B cell (primary cell): ENCODE measurements around the gene NPRL2. TPM values are rescaled to one million over a fixed set of nuclear protein-coding genes. Genes with fewer than 3 reads are reported as not detected.

Experiments used
- ATAC-seq: fragments of 200-7000 bp; cut with Tn5 transposase; one replicate; pipeline ENCODE4 v1.10.0; 2021; ENCODE audit warnings: low read depth, mild to moderate bottlenecking, moderate number of reproducible peaks, moderate library complexity
- CTCF ChIA-PET: fragments of 350-600 bp; sonication (Branson Sonifier 250); formaldehyde crosslinking; loops from one replicate; lab custom pipeline; 2021; ENCODE audit warnings: antibody characterized with exemption, inconsistent platforms; lab: Charles Lee
- POLR2A ChIA-PET: fragments of 350-600 bp; sonication (Branson Sonifier 250); formaldehyde crosslinking; loops from one replicate; lab custom pipeline; 2021; ENCODE audit warnings: antibody characterized with exemption; lab: Charles Lee
- DNase-seq: peaks from one replicate; pipeline ENCODE4 v3.0.0; 2013
- H2AFZ ChIP-seq: 2 replicates; pipeline ENCODE4 v1.6.1; 2012; ENCODE audit warnings: mild to moderate bottlenecking, low read depth, low read length; ENCODE audit not compliant: insufficient read depth, poor library complexity, severe bottlenecking
- H3K27ac ChIP-seq, 2 donors: 1 replicate in 1 of 2; 2 replicates in 1 of 2; pipeline ENCODE4 v1.5.1; 2012 to 2013; ENCODE audit warnings: low read length in 2 of 2, mild to moderate bottlenecking in 2 of 2, moderate library complexity in 1 of 2
- H3K27me3 ChIP-seq, 4 experiments: fragments of 200-600 bp in 1 of 4; sonication (generic) in 1 of 4; replicated peaks in 1 of 4; 1 replicate in 2 of 4; 2 replicates in 2 of 4; pipeline versions ENCODE4 v1.6.1 to v1.7.0; 2013 to 2016; ENCODE audit warnings: low read length in 3 of 4, mild to moderate bottlenecking in 2 of 4, mixed read lengths in 1 of 4, moderate library complexity in 1 of 4; ENCODE audit not compliant: insufficient read depth in 4 of 4, control insufficient read depth in 3 of 4; ENCODE audit errors: control extremely low read depth in 1 of 4
- H3K36me3 ChIP-seq, 2 experiments: replicated peaks in 1 of 2; 1 replicate in 1 of 2; 2 replicates in 1 of 2; pipeline versions ENCODE4 v1.6.1 to v1.7.1; 2013; ENCODE audit warnings: low read length in 1 of 2; ENCODE audit not compliant: insufficient read depth in 2 of 2, control insufficient read depth in 1 of 2; ENCODE audit errors: control extremely low read depth in 1 of 2, extremely low read depth in 1 of 2
- H3K4me1 ChIP-seq, 2 donors: fragments of 200-600 bp in 1 of 2; sonication (generic) in 1 of 2; 1 replicate in 1 of 2; 2 replicates in 1 of 2; pipeline versions ENCODE4 v1.5.1 to v1.6.1; 2013 to 2017; ENCODE audit warnings: low read length in 2 of 2; ENCODE audit not compliant: control insufficient read depth in 2 of 2, insufficient read depth in 2 of 2
- H3K4me2 ChIP-seq: replicated peaks from 2 replicates; pipeline ENCODE3; 2012; ENCODE audit warnings: mild to moderate bottlenecking, low read depth, low read length; ENCODE audit not compliant: poor library complexity, severe bottlenecking
- H3K4me3 ChIP-seq, 5 experiments: fragments of 200-600 bp in 1 of 5; sonication (generic) in 1 of 5; 1 replicate in 3 of 5; 2 replicates in 2 of 5; pipeline versions ENCODE4 v1.5.1 to v1.7.0; 2011 to 2016; ENCODE audit warnings: low read length in 4 of 5, mild to moderate bottlenecking in 4 of 5, low read depth in 2 of 5, control low read depth in 1 of 5, moderate library complexity in 1 of 5; ENCODE audit not compliant: insufficient read depth in 1 of 5; ENCODE audit errors: control extremely low read depth in 1 of 5, extremely low read depth in 1 of 5
- H3K79me2 ChIP-seq: fragments of 200-600 bp; sonication (generic); one replicate; pipeline ENCODE4 v1.6.0; 2016; ENCODE audit warnings: low read length; ENCODE audit not compliant: control insufficient read depth, insufficient read depth
- H3K9ac ChIP-seq: fragments of 200-600 bp; sonication (generic); 2 replicates; pipeline ENCODE4 v1.6.1; 2017; ENCODE audit warnings: mild to moderate bottlenecking, low read length, moderate library complexity
- H3K9me3 ChIP-seq, 3 donors: one replicate each; pipeline versions ENCODE4 v1.6.1 to v1.7.1; 2013; ENCODE audit warnings: low read length in 2 of 3; ENCODE audit not compliant: control insufficient read depth in 2 of 3, insufficient read depth in 1 of 3; ENCODE audit errors: control extremely low read depth in 1 of 3
- H4K20me1 ChIP-seq: 2 replicates; pipeline ENCODE4 v1.6.0; 2012; ENCODE audit warnings: mild to moderate bottlenecking, low read length; ENCODE audit not compliant: insufficient read depth, control insufficient read depth, poor library complexity, severe bottlenecking
- H3K27ac Mint-ChIP-seq: one replicate; pipeline ENCODE4 v1.8.0; 2021; ENCODE audit warnings: mixed read lengths
- H3K27me3 Mint-ChIP-seq: one replicate; pipeline ENCODE4 v1.8.0; 2021; ENCODE audit warnings: mixed read lengths
- H3K4me1 Mint-ChIP-seq: one replicate; pipeline ENCODE4 v1.8.0; 2021; ENCODE audit warnings: mixed read lengths
- H3K4me3 Mint-ChIP-seq: one replicate; pipeline ENCODE4 v1.8.0; 2021; ENCODE audit warnings: mixed read lengths
- H3K9me3 Mint-ChIP-seq: one replicate; pipeline ENCODE4 v1.8.0; 2022; ENCODE audit warnings: mixed read lengths; ENCODE audit not compliant: insufficient read depth
- EZH2 ChIP-seq: IDR thresholded peaks from 2 replicates; pipeline ENCODE4 v1.6.1; 2012; ENCODE audit warnings: borderline replicate concordance, low read depth, mild to moderate bottlenecking, moderate library complexity, low read length; ENCODE audit not compliant: insufficient read depth, poor library complexity, severe bottlenecking
- WGBS: methylation state at CpG from one replicate; pipeline ENCODE4 v1.1.5; 2013; ENCODE audit warnings: missing lambda C conversion rate; ENCODE audit not compliant: insufficient coverage; 5-methylcytosine and 5-hydroxymethylcytosine counted together
- intact Hi-C: fragments of 100-400 bp; cut with micrococcal nuclease; formaldehyde crosslinking; loops from one replicate; pipeline ENCODE4 v1.10.0; 2022
- polyA plus RNA-seq: library from polyadenylated mRNA; depleted of rRNA; stranded (reverse); fragments of >200 nt; gene quantifications from 2 replicates; pipeline ENCODE4 v1.2.3, GENCODE V29; 2012
- total RNA-seq, 2 donors: library from RNA; stranded (reverse); fragments of 120-200 nt in 1 of 2; gene quantifications; 1 replicate in 1 of 2; 2 replicates in 1 of 2; pipeline versions ENCODE4 v1.2.3 to v1.2.4, GENCODE V29; 2013 to 2022
- TF ChIP-seq, protein P1 (sequence below): fragments of 200-600 bp; IDR thresholded peaks from one replicate; pipeline ENCODE4 v1.8.0; 2022; ENCODE audit warnings: antibody characterized with exemption, mild to moderate bottlenecking

The NPRL2 gene
- total and polyA plus RNA-seq, 2 donors (not counting 1 experiment from before 2014, with no cell fraction given), result 31.3 to 64.6 TPM

DNA sequence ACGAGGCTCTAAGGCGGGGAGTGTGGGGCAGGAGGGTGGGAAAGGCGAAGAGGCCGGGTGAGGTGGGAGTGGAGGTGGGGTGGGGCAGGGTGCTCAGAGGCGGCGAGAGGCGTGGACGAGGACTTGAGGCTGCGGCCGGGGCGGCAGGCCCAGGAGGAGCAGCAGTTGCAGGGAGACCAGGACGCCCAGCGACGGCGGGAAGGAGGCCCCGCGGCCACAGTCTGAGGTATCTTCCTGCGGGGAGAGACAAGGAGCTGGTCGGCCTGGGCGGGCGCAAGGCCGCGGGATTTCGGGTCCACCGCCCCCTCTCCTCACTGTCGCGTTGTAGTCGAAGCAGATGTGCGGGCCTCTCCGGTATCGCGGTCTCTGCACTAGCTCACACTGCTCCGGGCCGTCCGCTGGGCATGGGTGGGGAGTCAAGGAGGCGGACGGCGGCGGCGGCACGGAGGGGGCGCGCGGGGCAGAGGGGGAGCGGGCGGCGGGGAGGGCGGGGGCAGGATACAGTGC lies 14.1 kb upstream of the NPRL2 start:
- no peak for DNase-seq
- Histone ChIP-seq H2AFZ (peak overlapping the region; percentile 91), H3K4me1 (peaks cover 13 to 25% of the 10 kb centered on the region in 2 donors), H3K9me3 (no peaks in the 10 kb centered on the region), H3K79me2 (no peaks in the 10 kb centered on the region), H3K9ac (peak overlapping the region; percentile 81), H3K36me3 (no peaks in the 10 kb centered on the region), H3K4me3 (peak overlapping the region in 4 of 5 experiments; percentile 78 to 84 (median 82)), H3K27ac (no peak overlapping the region), H4K20me1 (no peaks in the 10 kb centered on the region), H3K4me2 (peak overlapping the region; percentile 96), H3K27me3 (peaks cover 0 to 3% (median 0%) of the 10 kb centered on the region in 4 experiments)
- peaks cover 4% of the 10 kb centered on the region for H3K27me3 Mint-ChIP-seq
- no peaks in the 10 kb centered on the region for H3K9me3 Mint-ChIP-seq
- ChIA-PET CTCF (interaction anchor here (1.2 to 3.3 kb wide), 4 partner anchors 12 to 178 kb away, joined by 5 to 27 read pairs (median 6); partner anchors contain the start of genes CYB561D2 and NPRL2), POLR2A (interaction anchor here (0.6 to 2.8 kb wide), 7 partner anchors 14 to 1021 kb away, joined by 3 to 13 read pairs (median 6); partner anchors contain the start of genes CYB561D2, HEMK1, NPRL2 and RASSF1)
- intact Hi-C loops, result loop anchor here (1.0 to 2.0 kb wide), 4 partner anchors 14 to 253 kb away; partner anchors contain the start of genes CYB561D2, HEMK1, MAPKAPK3 and NPRL2
- peak; percentile 10 for ATAC-seq
- TF ChIP-seq EZH2, result no peak
- TF ChIP-seq, protein P1, sequence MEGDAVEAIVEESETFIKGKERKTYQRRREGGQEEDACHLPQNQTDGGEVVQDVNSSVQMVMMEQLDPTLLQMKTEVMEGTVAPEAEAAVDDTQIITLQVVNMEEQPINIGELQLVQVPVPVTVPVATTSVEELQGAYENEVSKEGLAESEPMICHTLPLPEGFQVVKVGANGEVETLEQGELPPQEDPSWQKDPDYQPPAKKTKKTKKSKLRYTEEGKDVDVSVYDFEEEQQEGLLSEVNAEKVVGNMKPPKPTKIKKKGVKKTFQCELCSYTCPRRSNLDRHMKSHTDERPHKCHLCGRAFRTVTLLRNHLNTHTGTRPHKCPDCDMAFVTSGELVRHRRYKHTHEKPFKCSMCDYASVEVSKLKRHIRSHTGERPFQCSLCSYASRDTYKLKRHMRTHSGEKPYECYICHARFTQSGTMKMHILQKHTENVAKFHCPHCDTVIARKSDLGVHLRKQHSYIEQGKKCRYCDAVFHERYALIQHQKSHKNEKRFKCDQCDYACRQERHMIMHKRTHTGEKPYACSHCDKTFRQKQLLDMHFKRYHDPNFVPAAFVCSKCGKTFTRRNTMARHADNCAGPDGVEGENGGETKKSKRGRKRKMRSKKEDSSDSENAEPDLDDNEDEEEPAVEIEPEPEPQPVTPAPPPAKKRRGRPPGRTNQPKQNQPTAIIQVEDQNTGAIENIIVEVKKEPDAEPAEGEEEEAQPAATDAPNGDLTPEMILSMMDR, result no peak
- peak overlapping the region; percentile 59 for H3K27ac Mint-ChIP-seq
- H3K4me3 Mint-ChIP-seq, result peak overlapping the region; percentile 91
- H3K4me1 Mint-ChIP-seq, result peaks cover 26% of the 10 kb centered on the region
- WGBS, result 17% methylated on average over 48 of the region's 48 CpGs

DNA sequence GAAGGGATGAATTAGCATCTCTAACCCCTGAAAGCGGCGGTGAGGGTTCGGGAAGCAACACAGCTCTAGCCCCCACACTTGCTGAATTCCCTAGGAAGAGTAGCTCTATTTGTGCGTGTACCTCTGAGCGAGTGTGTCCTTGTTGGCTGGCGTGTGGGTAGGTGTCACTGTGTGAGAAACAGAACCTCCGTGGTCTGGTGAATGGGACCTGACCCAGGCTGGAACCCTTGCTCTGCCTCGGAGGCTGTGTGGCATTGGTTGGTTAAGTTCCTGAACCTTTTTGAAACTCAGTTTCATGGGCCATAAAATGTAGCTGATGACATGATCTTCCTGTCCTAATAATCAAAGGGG lies 9.2 kb upstream of the NPRL2 start:
- peaks cover 44% of the 10 kb centered on the region for H4K20me1 ChIP-seq
- H3K79me2 ChIP-seq, result peaks cover 46% of the 10 kb centered on the region
- Mint-ChIP-seq H3K4me1 (peaks cover 52% of the 10 kb centered on the region), H3K27me3 (no peaks in the 10 kb centered on the region), H3K9me3 (no peaks in the 10 kb centered on the region), H3K4me3 (peak overlapping the region; percentile 99), H3K27ac (peak overlapping the region; percentile 96)
- no peaks in the 10 kb centered on the region for H3K9me3 ChIP-seq
- peak overlapping the region in 1 of 2 donors; percentile 30 for H3K27ac ChIP-seq
- WGBS, result 61% methylated on average over 4 of the region's 8 CpGs
- peaks cover 5 to 22% of the 10 kb centered on the region in 2 experiments for H3K36me3 ChIP-seq
- peak overlapping the region; percentile 80 for H2AFZ ChIP-seq
- DNase-seq (no peak), ATAC-seq (peak; percentile 15)
- H3K9ac ChIP-seq, result peak overlapping the region; percentile 12
- POLR2A ChIA-PET, result interaction anchor here (1.3 to 1.6 kb wide), 3 partner anchors 9 to 22 kb away, joined by 4 to 8 read pairs (median 6); partner anchors contain the start of genes CYB561D2 and NPRL2
- H3K27me3 ChIP-seq, result no peaks in the 10 kb centered on the region
- TF ChIP-seq EZH2, result no peak
- TF ChIP-seq, protein P1, result no peak
- peak overlapping the region; percentile 94 for H3K4me2 ChIP-seq
- CTCF ChIA-PET, result interaction anchor here (0.9 to 5.2 kb wide), 2 partner anchors 12 to 68 kb away, joined by 3 to 27 read pairs; no protein-coding TSS in a partner anchor
- peak overlapping the region in 4 of 5 experiments; percentile 15 to 93 (median 51) for H3K4me3 ChIP-seq
- intact Hi-C loops, result loop anchor here (1.0 to 2.0 kb wide), 8 partner anchors 8 to 1025 kb away; partner anchors contain the start of genes HEMK1, HYAL3, IFRD2 and MANF
- peaks cover 31 to 46% of the 10 kb centered on the region in 2 donors for H3K4me1 ChIP-seq
